Left cardiac atrium (tissue), 4 donors: ENCODE measurements around the gene MUC5B. TPM values are rescaled to one million over a fixed set of nuclear protein-coding genes. Genes with fewer than 3 reads are reported as not detected.
"Not testable (repeated sequence)": the region's sequence is repeated elsewhere in the genome, so short reads cannot be mapped to it uniquely, and the experiment has no call there.

Experiments used
- ATAC-seq, 2 donors: fragments of 200-7000 bp; cut with Tn5 transposase; one replicate each; pipeline ENCODE4 v1.9.1; 2020; ENCODE audit warnings: mild to moderate bottlenecking in 2 of 2, moderate library complexity in 2 of 2
- DNase-seq: peaks from one replicate; pipeline ENCODE4 v3.0.0-alpha.2; 2020
- intact Hi-C, 2 donors: fragments of 100-400 bp; cut with DNase I; formaldehyde crosslinking; loops; one replicate each; pipeline versions ENCODE4 v1.14.1 to v1.15.1; 2022 to 2023
- total RNA-seq, 2 donors: library from RNA; stranded (reverse); fragmentation: NEBNext Ultra II Directional; extraction: Animal tissue kit (Norgen Biotek cat#: 25700); gene quantifications; one replicate each; pipeline ENCODE4 v1.2.1, GENCODE V29; 2021
- donor health status: DM: no; HTN: yes; CAD: no.
- donor health status: DM: no; HTN: yes; CAD: no; lungs with severe emphysema.
- donor health status: DM: yes; HTN: yes; CAD: no.
- donor health status: Dilated cardiomyopathy.

The MUC5B gene
- total RNA-seq, 2 donors from 2014 or later: not detected

DNA sequence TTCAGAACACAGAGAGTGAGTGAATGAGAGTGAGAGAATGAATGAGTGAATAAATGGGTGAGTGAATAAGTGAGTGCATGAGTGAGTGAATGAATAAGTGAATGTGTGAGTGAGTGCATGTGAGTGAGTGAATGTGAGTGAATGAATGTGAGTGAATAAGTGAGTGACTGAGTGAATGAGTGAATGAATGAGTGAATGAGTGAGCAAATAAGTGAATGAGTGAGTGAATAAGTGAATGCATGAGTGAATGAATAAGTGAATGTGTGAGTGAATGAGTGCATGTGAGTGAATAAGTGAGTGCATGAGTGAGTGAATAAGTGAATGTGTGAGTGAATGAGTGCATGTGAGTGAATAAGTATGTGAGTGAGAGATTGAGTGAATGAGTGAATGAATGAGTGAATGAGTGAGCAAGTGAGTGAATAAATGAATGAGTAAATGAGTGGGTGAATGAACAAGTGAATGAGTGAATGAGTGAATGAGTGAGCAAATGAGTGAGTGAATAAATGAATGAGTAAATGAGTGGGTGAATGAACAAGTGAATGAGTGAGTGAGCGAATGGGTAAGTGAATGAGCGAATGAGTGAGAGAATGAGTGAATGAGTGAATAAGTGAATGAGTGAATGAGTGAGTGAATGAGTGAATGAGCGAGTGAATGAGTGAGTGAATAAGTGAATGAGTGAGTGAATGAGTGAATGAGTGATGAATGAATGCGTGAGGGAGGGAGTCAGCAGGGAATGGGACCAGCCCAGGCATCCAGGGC lies 21.3 kb upstream of the MUC5B start:
- intact Hi-C loops: loop anchor here in 1 of 2 donors (2.0 kb wide), 2 partner anchors 315 to 375 kb away; no protein-coding TSS in a partner anchor
- ATAC-seq (no peak), DNase-seq (no peak)

DNA sequence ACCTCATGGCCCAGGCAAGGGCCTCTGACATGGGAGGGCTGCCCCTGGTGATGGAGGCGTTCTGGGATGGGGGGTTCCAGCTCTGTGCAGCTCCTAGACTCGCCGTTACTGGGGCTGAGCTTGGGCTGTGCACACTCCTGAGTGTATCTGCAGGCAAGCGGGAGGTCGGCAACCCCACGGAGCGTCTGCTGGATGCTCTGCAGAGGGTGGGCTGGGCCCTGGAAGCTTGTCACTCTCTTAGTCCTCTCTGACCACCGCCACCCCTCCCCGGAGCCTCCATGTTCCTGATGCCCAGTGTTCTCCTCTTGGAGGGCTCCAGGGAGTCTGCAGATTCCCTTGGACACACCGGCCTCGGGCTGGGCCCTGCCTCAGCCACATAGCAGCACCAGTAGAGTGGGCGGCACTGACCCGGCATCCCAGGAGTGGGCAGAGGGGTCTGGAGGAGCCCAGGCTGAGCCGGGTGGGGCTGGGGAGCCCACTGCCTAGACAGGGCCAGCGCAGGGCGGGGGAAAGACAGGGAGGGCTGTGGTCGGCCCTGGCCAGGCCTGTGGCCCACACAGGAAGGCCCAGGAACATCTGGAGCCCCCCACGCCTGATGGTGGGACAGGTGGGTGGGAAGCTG lies 20.6 kb upstream of the MUC5B start:
- intact Hi-C loops: loop anchor here in 1 of 2 donors (2.0 kb wide), 2 partner anchors 315 to 375 kb away; no protein-coding TSS in a partner anchor
- DNase-seq (peak; percentile 22), ATAC-seq (peak in 1 of 2 donors; percentile 17)

GRCh38 chr11:1202776-1203504 lies 19.9 kb upstream of the MUC5B start:
- peak; percentile 60 for DNase-seq
- intact Hi-C loops: loop anchor here in 1 of 2 donors (2.0 kb wide), 2 partner anchors 314 to 374 kb away; no protein-coding TSS in a partner anchor
- peak; percentile 72 to 79 for ATAC-seq

DNA sequence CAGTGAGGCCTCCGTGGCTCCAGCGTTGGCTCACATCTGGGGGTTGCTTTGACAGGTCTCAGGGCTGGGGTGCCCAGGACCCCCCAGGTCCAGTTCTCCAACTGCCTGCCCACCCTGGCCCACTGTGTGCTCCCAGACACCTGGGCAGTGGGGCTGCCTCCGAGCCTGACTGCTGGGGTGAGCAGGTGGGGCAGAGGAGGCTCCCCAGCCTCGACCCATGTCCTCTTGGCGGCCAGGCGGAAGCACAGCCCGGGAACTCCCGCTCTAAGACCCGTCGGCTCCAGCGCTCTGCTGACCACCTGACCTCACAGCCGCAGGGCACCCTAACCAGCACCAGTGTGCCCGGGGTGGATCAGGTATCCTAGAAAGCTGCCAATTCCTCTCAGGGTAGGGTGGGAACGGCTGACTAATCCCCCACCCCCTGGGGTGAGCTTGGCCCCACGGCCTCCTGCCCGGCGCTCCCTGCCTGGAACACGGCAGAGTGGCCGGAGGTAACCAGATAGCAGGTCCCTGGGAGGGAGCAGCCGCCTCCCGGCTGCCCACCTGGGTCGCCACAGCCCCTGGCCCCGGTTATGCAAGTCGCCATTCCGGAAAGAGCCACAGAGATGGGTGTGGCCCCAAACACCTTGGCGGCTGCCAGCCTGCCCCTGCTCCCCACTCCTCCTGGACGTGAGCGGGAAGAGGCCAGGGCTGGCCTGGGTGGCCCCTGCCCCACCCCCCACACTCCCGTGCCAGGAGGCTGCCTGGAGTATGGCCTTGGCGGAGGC lies 19.2 kb upstream of the MUC5B start:
- ATAC-seq: no peak
- intact Hi-C loops: loop anchor here in 1 of 2 donors (2.0 kb wide), 2 partner anchors 313 to 373 kb away; no protein-coding TSS in a partner anchor
- DNase-seq: peak; percentile 18

DNA sequence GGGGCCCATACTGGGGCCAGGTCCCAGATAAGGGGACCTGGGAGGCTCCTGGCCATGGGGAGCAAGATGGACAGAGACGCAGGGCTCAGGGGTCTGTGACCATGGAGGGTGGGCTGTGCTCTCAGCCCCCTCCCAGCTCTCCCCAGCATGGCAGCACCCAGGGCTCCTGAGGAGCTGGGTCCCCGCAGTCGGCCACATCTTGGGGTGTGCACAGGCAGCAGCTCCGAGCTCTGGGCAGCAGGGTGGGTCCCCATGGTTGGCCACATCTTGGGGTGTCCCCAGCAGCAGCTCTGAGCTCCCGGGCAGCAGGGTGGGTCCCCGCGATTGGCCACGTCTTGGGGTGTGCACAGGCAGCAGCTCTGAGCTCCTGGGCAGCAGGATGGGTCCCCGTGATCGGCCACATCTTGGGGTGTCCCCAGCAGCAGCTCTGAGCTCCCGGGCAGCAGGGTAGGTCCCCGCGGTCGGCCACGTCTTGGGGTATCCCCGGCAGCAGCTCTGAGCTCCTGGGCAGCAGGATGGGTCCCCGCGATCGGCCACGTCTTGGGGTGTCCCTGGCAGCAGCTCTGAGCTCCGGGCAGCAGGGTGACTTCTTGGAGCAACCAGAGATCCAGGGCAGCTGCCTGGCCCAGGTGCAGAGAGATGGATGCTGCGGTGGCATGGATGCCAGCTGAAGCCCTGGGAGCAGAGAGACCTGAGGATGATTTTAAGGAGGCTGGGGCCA lies 18.3 kb upstream of the MUC5B start:
- ATAC-seq (no peak), DNase-seq (peak; percentile 9)
- intact Hi-C loops: no loop called here

DNA sequence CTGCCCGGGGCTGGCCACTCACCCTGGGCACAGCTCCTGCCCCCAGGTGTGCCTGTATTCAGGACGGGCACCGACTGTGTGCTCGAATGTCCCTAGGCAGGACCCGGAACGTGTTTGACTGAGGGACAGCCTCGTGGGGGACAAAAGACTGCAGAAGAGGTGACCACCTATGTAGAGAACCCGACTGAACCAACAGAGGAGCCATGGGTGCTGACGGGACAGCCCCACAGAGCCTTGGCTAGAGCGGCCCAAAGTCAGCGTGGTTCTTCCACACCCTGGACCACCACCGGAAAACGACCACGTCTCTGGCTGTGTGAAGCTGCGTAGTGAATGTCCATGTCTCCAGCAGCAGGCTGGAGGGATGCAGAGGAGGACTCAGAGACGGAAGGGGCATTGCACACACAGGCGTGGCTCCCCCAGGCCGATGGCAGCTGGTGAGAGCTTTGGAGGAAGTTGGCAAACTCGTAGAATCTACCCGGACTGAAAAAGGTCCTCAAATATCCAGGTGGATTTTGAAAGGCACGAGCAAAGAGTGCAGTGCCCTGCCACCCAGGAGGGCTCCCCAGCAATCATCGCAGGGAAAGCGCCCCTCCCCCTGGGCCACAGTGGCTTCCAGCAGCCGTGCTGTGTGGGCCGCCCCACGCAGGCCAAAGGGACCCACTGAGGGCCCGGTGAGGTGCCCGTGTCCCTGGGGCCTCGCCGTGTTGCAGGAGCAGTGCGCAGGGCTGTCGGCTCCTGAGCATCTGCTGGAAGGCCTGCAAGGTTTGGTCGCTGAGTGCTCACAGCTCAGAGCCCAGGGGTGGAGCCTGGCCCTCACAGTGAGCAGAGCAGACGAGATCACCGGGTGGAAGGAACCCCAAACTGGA lies 17.5 kb upstream of the MUC5B start:
- ATAC-seq (no peak), DNase-seq (peak; percentile 11)
- intact Hi-C loops: no loop called here

GRCh38 chr11:1205987-1206331 lies 16.9 kb upstream of the MUC5B start:
- intact Hi-C loops: no loop called here
- DNase-seq (peak; percentile 7), ATAC-seq (no peak)

DNA sequence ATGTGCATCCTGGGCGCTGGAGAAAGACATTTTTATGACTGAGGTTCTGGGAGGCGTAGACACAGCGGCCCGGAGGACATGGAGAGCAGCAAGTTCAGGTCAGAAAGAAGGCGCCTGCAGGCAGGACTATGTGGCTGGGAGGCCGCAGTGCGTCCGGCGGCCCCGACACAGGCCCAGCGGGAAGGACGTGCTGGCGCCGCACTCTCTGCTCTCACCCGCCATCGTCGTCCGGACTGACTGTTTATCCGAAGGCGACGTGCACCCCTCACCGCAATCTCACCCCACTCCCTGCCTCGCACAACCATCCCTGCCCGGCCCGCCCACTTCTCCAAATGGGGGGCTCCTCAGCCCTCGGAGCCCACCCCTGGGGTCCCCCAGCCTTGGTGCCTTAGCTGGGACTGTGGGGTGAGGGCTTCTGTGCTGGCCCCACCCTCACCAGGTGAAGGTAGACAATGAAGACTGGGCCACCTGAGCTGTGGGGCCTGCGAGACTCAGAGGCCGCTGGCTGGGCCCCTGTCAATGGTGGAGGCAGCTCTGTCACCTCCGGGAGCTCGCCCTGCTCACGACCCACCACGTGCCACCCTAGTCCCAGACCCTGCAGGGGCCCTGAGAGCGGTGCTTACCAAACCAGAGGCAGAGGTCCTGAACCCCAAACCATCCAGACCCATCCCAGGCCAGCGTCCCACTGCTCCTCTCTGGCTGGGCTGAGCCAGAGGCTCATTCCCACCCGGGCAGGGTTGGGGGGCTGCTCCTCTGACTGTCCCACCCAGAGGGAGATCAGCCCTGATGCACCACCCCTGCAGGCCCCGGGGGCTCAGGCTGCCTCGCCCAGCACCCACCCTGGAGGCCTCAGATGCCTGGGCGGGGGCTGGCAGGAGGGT lies 16.2 kb upstream of the MUC5B start:
- no peak for ATAC-seq
- intact Hi-C loops: no loop called here

DNA sequence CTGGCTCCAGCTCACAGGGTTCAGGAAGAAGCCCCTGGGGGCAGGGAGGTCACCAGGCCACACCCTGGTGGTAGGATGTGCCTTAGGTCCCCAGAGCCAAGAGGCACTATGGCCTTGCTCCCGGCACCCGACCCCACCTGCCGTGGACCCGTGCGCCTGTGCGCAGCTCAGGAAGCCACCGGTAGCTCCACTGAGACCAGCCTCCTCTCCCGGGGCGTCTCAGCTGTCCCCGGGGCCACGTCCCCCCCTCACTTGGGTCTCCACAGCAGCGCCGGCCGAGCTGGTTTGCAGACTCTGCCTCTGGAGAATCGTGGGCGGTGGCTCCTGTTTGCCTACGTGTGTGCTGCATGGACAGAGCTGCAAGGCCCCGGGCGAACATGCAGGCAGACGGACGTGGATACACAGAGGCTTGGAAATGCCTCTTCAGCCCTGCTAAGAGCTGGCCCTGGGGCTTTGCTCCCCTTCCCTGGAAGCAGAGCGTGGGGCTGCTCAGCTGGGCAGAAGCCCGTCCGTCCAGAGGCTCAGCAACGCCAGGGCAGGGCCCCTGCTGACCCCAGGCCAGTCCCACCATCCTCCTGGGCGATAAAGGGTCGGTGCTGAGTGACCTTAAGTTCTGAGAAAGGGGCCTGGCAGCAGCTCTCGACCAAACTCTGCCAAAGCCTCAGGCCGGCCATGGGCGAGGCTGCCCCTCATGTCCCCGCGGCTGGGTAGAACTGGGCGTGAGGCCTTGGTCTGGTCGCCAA lies 15.3 kb upstream of the MUC5B start:
- ATAC-seq: no peak
- peak; percentile 11 for DNase-seq
- intact Hi-C loops: no loop called here

More for the DNA sequence above, 16.2 kb upstream of the MUC5B start:
- DNase-seq: peak; percentile 19

DNA sequence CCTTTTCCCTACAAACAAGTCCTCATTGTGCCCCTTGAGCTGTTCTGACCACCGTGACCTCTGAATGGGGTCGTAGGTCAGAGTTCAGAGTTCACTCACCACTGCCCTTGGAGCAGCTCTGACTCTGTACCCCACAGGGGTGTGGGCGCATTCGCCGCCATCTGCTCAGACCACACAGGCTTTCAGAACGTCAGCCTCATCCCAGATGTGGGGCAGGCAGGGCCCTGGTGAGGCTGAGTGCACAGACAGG lies 14.8 kb upstream of the MUC5B start:
- intact Hi-C loops: no loop called here
- ATAC-seq (no peak), DNase-seq (peak; percentile 15)

DNA sequence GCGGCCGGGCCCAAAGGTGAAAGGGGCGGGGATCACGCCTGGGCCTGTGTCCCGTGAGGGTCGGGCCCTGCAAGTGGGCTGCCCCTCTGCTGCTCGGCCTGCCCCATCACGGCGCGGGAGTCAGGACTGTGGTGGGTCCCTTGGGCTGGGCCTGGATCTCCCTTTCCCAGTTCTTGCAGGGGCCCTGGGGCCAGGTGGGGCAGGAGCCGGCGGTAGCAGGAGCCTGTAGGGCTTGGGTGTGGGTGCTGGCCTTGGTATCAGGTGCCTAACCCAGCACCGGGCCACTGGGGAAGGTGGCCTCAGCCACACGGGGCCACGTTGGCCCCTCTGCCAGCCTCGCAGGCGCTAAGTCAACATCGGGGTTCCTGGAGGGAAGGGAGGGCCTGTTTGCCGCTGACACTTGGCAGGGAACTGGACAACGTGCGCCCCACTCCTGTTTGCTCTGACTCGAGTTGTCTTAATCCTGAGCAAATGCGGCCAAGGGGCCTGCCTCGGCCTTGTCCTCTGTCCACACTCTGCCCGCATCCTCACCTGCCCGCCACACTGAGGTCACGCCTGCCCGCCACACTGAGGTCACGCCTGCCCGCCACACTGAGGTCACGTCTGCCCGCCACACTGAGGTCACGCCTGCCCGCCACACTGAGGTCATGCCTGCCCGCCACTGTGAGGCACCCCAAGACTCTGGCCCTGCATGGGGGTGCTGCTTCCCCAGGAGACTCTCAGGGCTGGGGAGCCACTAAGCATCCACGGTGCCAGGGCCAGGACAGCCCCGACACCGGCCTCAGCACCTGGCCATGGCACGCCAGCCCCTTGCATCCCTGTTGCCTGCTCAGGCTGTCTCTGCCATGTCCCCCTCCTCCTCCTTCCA lies 14.2 kb upstream of the MUC5B start:
- intact Hi-C loops: no loop called here
- no peak for ATAC-seq
- DNase-seq: peak; percentile 20

DNA sequence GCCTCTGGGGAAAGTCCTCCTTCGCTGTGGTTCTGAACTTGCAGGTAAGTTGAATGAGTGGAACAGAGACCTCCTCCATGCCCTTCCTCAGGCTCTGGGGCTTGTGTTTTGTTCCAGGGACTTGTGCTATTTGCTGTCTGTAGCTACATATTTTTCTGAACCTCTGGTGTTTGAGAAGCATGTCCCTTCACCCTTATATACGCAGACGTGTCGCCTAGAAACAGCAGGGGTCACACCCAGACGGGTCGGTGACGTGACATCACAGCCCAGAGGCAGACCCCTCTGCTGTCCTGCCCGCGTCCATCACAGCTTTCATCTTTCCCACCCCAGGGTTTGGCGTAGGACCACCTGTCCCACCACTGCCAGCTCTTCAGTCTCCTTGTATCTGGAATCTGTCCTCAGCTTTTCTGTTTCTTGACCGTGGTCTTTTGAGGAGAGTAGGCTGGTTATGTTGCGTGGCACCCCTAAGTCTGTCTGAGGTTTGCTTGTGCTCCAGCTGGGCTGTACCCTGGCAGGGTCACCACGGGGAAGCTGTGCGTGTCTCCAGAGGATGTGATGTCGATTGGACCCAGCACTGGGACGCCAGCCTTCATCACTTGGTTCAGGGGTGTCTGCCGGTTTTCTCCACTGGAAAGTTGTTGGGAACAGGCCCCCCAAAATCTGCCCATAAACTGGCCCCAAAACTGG lies 13.4 kb upstream of the MUC5B start:
- ATAC-seq (no peak), DNase-seq (peak; percentile 2)
- intact Hi-C loops: no loop called here

DNA sequence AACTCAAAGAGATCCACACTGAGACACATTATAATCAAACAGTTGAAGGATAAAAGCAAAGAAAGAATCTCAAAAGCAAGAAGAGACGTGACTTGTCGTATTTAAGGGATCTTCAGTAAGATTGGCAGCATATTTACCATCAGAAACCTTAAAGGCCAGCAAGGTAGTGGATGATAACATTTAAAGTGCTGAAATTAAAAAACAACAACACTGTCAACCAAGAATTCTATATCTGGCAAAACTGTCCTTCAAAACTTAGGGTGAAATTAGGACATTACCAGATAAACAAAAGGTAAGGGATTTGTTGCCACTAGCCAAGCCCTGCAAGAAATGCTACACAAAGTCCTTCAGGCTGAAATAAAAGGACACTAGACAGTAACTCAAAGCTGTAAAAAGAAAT lies 11.0 kb upstream of the MUC5B start:
- intact Hi-C loops: no loop called here
- ATAC-seq: no peak
- no peak for DNase-seq

- intact Hi-C loops, DNase-seq, ATAC-seq: not testable (repeated sequence)
These were observed 7.0 kb upstream of the MUC5B start for GRCh38 chr11:1215826-1216225.

DNA sequence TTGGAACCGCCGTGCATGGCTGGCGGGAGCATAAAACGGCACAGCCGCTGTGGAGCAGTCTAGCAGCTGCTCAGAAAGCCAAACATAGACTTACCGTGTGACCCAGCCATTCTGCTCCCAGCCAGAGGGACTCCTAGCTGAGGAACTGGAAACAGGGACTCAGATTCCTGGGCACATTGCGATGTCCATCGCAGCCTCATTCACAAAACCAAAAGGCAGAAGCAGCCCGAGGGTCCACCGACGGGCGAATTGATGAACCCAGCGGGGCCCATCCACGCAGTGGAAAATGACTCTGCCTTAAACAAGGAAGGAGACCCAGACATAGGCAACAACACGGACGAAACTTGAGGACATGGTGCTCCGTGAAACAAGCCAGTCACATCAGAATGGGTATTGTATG lies 5.7 kb upstream of the MUC5B start:
- intact Hi-C loops: no loop called here
- no peak for ATAC-seq

More for the DNA sequence above, 5.7 kb upstream of the MUC5B start:
- peak; percentile 12 for DNase-seq
